ENCODE data around the gene C6orf132.

The C6orf132 gene

GRCh38 chr6:42104804-42105125 lies 37.7 kb downstream of the C6orf132 start:
- DNase-seq (ENCODE audit: low read depth in 2 of 2) = no peak

DNA sequence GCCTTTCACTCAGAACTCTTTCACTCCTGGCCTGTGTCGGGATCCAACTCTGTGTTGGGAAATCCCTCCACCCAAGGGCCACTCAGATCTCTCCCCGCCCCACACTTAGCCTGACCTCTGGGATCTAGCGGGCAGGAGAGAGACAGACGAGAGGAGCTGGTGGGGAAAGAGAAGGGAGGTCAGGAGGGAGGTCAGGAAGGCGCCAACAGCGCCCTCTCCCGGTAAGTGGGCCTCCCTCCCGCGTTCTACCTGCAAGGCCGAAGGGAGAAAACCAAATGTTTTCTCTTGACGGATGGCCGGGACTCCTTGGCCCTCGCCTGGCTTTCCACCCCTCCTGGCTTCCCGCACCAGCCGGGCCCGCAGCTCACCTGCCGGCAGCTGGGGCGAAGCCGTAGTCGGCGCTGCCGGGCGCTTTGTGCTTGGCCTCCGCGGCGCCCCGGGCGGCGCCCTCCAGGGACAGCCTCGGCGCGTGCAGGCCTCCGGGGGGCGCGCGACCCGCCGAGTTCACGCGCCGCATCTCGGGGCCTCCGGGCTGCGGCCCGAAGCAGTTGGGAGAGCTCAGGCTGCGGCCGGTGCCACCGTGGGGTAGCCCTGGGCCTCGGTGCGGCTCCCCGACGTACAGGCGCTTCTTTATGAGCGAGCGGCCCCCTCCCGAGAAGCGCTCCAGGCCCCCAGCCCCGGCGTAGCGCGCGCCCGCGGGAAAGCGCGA lies 38.2 kb downstream of the C6orf132 start:
- peak; percentile 7 to 54 for DNase-seq (ENCODE audit: low read depth in 2 of 2)

GRCh38 chr6:42103753-42104094 lies 38.7 kb downstream of the C6orf132 start:
- DNase-seq (ENCODE audit: low read depth in 2 of 2) = no peak

DNA sequence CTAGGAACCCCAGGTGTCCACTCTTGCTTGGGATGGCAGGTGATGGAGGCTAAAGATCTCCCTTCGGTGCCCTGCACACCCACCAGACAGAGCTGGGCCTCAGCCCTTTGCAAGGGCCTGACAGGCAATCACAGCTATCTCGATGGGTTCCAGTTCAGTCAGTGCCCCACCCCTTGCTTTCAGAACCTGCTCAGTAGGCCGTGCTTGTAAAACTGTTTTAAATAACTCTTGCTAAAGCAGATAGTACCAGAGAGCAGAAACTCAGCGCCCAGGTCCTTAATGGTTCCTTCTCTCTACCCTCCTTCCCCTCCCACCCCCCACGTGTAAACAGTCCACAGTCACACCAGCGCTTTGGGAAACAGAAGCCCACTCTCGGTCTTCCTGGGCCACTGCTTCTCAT lies 39.2 kb downstream of the C6orf132 start:
- no peak for DNase-seq (ENCODE audit: low read depth in 2 of 2)

GRCh38 chr6:42101186-42101657 lies 41.2 kb downstream of the C6orf132 start:
- DNase-seq (ENCODE audit: low read depth in 2 of 2) = no peak

DNA sequence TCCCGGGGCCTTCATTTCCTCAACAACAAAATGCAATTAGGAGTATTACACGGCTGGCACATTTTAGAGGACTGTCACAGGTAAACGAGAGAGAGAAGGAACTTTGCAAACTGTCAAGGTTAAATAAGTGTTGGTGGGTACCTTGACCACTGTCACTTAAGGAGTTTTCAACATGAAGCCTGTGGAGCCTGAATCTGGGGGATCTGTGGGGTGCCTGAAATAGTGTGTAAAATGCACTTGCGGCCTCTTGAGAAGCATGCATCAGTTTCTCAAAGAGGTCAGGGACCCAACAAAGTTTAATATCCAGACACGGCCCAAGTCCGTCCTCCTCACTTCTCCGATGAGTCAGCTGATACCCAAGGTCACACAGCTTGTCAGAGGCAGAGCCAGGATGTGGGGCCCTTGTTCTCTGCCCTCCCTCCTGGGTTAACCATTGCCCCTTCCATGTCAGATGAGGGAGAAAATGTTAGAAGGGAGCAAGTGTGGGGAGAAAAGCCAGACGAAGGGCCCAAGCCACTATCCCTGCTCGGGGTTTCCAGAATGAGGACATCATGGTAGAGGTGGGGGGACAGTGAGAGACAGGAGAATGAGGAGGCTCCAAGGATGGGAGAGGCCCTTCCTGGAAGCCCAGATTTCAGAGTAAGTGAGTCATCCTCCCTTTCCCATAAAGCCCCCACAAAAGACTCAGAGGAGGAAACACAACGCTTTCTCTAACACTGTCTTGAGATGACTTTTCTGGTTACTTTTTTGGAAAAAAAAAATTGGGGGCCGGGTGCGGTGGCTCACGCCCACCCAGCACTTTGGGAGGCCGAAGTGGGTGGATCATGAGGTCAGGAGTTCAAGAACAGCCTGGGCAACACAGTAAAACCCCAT lies 42.2 kb downstream of the C6orf132 start:
- DNase-seq (ENCODE audit: low read depth in 2 of 2) = no peak

GRCh38 chr6:42099340-42100028 lies 42.9 kb downstream of the C6orf132 start:
- no peak for DNase-seq (ENCODE audit: low read depth in 2 of 2)

- no peak for DNase-seq (ENCODE audit: low read depth in 2 of 2)
Observed at GRCh38 chr6:42095776-42096541, 46.5 kb downstream of the C6orf132 start.

DNA sequence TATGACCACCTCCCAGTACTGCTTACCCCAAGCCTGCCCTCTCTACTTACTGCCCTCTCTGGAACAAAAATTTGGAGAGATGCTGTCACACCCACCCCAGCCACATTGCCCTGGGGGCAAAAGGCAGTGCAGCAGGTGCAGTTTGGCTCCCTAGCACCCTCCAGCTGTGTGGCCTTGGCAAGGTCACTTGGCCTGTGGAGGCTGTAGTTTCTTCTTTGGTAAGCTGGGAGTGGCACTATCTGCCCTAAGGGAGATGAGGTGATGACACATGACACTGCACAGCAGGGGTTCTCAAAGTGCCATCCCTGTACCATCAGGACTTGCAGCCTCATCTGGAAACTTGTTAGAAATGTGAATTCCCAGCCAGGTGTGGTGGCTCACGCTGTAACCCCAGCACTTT lies 47.3 kb downstream of the C6orf132 start:
- DNase-seq (ENCODE audit: low read depth in 2 of 2) = no peak

DNA sequence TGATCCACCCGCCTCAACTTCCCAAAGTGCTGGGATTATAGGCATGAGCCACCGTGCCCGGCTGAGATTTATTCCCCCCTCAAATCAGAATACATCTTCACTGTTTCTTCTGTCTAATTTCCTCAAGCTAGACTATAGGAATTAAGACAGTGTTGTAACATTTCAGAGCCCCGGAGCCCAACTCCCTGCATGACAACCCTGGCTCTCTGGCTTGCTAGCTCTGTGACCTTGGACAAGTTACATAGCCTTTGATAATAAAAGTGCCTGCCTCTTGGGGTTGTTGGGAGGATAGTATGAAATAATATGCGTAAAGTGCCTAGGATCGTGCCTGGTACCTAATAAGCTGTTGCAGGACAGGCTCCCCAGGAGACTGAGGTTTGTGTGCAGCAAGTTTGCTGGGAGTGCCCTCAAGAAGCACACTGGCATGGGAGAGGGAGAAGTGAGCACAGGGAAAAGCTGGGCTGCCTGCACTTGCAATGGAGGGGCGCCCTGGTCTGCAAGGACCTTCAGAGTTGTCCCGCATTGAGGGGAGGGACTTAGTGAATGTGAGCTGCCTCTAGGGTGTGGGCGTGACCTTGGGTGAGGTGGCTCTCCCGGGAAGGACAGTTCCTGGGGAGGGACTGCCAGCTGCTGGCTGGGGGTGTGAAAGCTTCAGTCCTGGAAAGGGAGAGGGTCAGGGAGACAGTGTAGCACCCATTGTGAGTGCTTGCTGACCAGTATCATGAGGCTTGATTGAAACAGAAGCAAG lies 48.7 kb downstream of the C6orf132 start:
- DNase-seq (ENCODE audit: low read depth in 2 of 2) = no peak

- no peak for DNase-seq (ENCODE audit: low read depth in 2 of 2)
Observed at GRCh38 chr6:42091718-42092023, 50.7 kb downstream of the C6orf132 start.

DNA sequence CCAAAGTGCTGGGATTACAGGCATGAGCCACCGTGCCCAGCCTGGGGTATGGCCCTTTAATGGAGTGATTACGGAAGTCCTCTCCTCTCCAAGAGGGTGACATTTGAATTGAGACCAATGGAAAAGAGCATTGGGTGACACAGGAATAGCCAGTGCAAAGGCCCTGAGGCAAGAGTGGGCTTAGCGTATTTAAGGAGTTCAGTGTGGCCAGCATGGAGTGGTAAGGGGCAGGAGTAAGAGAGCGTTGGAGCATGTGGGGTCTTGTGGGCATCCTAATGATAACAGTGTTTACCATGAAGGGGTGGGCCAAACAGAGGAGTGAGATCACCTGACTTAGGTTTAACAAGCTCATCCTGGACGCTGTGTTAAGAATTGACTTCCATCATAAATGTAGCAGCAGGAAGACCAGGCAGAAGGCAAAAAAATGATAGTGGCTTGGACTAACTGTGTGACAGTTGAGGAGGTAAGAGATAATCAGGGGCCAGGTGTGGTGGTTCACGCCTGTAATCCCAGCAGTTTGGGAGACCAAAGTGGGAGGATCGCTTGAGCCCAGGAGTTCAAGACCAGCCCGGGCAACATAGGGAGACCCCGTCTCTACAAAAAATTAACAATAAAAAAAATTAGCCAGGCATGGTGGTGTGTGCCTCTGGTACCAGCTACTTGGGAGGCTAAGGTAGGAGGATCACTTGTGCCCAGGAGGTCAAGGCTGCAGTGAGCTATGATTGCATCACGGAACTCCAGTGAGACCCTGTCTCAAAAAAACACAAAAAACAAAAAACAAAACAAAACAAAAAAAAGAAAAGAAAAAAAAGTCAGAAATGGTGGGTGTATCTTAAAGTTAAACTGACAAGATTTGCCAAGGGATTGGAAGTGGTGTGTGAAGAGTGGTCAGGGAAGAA lies 51.4 kb downstream of the C6orf132 start:
- DNase-seq (ENCODE audit: low read depth in 2 of 2) = no peak

DNA sequence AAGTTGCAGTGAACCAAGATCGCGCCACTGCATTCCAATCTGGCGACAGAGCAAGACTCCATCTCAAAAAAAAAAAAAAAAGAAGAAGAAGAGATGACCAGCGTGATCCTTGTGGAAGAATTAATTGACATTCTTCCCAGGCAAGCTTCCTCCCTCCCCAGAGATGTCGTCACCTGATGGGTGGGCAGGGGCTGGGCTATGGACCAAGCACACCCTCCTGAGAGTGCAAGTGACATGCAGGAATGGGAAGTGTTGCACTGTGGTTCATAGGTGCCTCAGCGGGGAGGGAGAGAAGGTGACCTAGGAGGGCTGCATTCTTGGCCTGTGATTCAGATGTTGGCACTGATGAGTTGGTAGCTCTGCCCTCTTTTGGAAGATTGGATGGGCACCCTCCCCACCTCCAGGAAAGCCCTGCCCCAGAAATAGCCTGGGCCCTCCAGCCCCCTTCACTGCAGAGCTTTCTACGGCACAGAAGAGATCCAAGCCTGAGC lies 54.3 kb downstream of the C6orf132 start:
- no peak for DNase-seq (ENCODE audit: low read depth in 2 of 2)

DNA sequence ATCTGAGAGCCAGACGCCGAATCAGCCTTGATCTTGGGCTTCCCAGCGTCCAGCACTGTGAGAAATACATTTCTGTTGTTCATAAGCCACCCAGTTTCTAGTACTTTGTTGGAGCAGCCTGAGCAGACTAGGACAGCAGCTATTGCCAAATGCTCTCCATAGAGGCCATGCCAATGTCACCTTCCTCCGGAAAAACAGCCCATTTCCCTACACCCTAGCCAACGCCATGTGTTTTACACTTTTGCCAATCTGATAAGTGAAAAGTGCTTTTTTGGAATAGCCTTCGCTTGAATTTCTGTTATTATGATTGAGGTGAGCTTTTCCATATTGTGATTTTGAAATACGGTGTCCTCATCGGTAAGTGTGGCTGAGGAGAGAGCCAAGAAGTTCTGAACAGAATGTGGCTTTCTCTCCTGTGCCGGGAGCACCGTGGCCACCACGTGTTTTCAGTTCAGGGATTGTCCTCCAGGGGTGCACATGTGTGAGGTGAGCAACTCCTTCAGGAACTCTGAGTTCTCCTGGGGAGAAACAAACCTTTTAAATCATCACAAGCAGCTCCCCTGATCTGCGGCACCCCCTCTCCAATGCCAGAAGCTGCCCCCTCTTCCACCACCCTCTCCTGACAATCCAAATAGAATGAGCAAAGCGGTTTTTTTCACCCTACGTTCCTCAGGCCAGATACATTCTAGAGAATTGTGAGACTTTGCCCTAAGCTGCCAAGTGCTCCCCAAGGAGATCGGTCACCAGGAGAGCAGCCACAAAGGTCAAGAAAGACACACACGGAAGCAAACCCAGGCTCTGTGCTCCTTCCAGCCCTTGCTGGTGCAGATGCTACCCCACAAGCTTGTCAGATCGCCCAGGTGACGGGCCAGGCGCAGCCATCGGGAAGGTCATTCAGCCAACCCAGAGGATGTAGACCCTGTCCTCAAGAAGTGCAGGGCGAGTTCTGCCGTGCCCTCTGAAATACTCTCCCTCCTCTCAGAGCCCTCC lies 56.1 kb downstream of the C6orf132 start:
- no peak for DNase-seq (ENCODE audit: low read depth in 2 of 2)

DNA sequence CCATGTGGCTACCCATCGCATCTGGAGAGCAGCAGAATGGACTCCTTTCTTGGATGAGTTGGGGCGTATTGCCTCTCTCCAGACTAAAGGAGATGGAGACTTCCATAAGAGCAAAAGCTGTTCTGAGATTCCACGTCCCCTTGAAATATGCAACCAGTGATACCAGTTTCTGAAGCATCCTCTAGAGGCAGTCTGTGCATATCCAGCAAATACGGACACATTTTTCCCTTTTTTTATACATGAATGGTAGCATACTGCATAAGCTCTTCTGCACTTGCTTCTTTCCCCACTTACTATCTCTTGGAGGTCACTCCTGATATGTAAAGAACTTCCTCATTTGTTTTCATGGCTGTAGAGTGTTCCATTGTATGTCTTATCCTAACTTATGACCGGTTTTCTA lies 57.5 kb downstream of the C6orf132 start:
- DNase-seq (ENCODE audit: low read depth in 2 of 2) = no peak

DNA sequence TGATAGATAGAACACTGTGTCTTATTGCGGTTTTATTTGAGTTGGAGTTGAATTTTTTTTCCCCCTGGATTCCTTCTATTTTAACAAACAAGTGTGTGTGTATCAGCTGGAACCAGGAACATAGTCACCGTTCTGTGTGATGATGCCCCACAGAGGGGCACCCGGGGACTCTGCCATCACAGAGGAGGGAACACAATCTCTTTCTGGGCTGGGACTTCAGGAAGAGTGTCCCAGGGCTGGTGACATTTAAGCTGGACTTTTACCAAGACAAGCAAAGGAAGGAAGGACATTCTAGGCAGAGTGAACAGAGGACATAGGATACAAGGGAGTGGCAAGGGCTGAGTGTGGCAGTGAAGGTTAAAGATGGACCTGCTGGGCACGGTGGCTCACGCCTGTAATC lies 58.9 kb downstream of the C6orf132 start:
- no peak for DNase-seq (ENCODE audit: low read depth in 2 of 2)

DNA sequence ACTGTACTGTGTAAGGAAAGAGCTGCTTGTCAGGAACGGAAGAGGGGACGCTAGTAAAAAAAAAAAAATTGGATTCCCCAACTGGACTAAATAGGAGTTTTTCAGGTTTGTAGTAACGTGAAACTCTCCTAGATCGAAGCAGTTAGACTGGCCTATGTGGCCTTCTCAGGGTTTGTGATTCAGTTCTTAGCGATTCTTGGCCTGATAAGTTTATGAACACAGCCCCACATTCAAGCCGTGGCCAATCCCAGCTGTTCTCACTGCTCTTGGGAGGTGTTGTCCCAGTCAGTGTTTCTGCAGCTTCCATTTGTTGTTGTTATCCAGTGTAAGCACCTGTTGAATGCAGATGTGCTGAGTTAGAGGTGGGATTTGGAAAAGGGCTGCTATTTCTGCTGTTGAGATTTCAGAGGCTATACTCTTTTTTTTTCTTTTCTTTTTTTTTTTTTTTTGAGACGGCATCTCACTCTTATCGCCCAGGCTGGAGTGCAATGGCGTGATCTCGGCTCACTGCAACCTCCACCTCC lies 62.4 kb downstream of the C6orf132 start:
- DNase-seq (ENCODE audit: low read depth in 2 of 2) = no peak

- no peak for DNase-seq (ENCODE audit: low read depth in 2 of 2)
Observed at GRCh38 chr6:42078386-42078785, 64.0 kb downstream of the C6orf132 start.
